GM19438 (cell line): ENCODE results near the gene ZHX3.

Source experiments
- ATAC-seq: cut with Tn5 transposase; IDR thresholded peaks from one replicate; pipeline ENCODE4 v1.9.1; 2021; ENCODE audit warnings: low read depth; ENCODE audit not compliant: unreplicated experiment

Gene ZHX3

DNA sequence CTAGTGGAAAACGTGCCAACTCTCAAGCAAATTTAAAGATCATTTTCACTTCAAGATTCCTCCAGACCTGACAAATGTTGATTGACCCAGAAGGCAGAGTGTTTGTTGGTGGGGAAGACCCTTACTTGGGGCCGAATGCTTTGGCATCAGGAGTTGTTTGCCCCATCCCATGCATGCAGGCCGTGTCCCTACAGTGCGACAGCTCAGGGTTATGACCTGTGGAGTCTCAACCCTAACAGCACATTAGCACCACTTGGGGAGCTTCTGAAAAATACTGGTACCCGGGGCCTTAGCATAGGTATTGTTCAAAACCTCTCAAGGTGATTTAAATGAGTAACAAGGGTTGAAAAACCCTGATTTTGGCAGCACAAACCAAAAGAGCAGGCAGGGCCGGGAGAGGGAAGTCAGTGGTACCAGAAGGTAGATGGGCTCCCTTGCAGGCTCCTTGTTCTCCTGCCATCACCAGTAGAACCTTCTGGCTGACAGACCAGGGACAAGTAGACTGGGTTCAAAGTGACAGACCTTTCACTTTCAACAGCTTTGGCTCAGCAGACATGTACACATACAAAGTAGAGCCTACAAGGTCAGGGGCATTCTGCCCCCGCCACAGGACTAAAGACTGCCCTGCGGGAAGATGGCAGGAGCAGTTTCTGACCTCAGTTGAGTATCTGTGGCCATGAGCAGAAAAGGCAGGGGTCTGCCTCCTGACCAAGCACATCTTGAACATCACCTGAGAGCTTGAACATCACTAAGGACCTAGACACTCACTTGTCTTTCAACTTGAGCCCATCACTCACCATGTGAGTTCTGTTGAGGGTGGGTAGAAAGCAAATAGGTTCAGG is 140.6 kb downstream of the ZHX3 start:
- ATAC-seq: no peak

- no peak for ATAC-seq
Observed at GRCh38 chr20:41175727-41176330, 141.7 kb downstream of the ZHX3 start.

GRCh38 chr20:41175201-41175651 is 142.3 kb downstream of the ZHX3 start:
- ATAC-seq: no peak

DNA sequence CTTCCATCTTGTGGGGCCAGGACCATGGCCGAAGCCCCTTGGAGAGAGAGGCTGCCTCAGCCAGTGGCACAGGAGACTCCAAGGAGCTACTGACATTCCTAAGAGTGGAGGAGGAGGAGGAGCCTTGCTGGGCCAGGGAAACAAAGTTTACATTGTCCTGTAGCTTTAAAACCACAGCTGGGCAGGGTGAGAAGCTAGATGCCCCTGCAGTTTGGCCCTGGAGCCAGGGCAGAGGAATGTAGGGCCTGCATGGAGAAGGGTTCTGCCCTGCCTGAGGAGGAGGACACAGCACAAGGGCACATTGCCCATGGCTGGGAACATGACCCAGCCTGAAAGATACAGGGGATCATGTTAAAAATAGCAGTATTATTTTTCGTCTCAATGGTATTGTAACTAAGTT is 142.7 kb downstream of the ZHX3 start:
- no peak for ATAC-seq

- ATAC-seq: no peak
Observed at GRCh38 chr20:41174373-41174772, 143.2 kb downstream of the ZHX3 start.

GRCh38 chr20:41173791-41174341 is 143.7 kb downstream of the ZHX3 start:
- no peak for ATAC-seq

GRCh38 chr20:41173161-41173721 is 144.3 kb downstream of the ZHX3 start:
- peak; percentile 77 for ATAC-seq

DNA sequence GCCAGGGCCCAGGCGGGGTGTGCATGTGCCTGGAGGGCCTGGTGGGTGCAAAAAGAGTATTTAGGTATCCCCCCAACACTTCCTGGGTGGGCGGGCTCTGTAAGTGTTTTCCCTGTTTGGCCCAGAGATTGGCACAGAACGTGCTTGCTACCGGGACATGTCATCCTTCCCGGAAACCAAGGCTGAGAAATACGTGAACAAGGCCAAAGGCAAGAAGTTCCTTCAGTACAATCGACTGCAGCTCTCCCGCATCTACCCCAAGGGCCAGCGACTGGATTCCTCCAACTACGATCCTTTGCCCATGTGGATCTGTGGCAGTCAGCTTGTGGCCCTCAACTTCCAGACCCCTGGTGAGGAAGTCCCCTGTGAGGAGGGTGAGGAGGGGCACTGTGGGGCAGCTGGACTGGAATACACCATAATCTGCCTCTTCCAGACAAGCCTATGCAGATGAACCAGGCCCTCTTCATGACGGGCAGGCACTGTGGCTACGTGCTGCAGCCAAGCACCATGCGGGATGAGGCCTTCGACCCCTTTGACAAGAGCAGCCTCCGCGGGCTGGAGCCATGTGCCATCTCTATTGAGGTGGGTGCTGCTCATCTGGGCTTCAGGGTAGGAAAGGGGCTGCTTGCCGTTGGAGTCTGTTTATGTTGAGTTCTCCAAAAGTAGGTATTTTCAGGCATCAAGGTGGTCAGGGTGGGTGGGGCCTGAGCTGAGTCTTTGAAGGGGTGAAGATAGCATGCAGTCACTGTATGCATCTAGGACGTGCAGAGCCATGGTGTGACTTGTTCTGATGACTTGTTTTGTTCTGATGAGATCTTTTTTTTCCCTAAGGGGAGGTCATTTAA is 145.0 kb downstream of the ZHX3 start:
- ATAC-seq: peak; percentile 28

- no peak for ATAC-seq
Observed at GRCh38 chr20:41171736-41172295, 145.7 kb downstream of the ZHX3 start.

GRCh38 chr20:41170386-41171105 is 147.0 kb downstream of the ZHX3 start:
- ATAC-seq: no peak

DNA sequence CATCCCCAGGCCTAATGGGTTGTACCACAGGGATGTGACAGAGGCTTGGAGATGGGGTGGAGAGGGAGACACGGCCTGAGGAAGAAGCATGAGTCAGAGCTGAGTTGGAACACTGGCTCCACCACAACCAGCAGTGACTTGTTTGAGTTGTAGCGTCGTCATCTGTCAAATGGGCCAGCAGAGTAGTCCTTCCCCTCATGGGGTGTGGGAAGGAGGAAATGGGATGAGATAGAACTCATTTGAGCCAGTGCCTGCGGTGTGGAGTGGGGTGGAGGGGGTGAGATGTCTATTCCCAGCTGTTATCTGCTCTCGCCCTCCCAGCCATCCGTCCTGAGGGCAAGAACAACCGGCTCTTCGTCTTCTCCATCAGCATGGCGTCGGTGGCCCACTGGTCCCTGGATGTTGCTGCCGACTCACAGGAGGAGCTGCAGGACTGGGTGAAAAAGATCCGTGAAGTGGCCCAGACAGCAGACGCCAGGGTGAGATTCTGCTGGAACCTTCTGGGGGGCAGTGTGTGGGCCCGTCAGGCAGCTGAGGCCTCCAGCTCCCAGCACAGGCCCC is 147.7 kb downstream of the ZHX3 start:
- no peak for ATAC-seq

- no peak for ATAC-seq
Observed at GRCh38 chr20:41169162-41169690, 148.3 kb downstream of the ZHX3 start.

DNA sequence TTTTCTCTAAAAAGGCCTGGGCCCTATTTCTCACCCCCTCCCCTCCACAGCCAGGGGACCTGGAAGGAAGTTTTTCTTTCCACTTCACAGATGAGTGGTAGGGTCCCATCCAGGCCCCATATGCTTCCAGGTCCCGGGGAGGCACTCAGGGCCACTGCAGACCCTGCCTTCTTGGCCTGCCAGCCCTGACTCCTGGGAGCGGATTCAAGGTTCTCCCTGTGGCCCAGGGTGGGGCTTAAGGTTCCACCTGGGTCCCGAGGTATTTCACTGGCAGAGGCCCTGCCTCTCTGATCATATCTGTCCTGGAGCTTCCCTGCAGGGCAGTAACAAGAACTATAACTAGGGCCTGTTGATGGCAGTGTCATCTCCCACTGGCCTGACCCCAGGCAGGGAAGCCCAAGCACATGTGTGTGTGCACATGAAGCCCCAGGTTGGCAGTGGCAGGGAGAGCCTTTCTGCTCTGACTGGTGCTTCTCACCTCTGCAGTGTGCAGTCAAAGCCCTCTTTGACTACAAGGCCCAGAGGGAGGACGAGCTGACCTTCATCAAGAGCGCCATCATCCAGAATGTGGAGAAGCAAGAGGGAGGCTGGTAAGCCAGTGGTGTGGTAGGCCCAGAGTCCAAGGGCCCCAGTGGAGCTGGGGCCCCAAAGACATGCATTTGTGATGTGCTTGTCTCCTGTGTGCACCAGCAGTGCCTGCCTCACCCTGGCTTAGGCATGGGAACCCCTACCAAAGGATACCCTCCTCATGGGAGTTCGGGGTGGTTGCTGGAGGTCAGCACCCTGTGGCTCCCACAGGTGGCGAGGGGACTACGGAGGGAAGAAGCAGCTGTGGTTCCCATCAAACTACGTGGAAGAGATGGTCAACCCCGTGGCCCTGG is 149.0 kb downstream of the ZHX3 start:
- no peak for ATAC-seq

DNA sequence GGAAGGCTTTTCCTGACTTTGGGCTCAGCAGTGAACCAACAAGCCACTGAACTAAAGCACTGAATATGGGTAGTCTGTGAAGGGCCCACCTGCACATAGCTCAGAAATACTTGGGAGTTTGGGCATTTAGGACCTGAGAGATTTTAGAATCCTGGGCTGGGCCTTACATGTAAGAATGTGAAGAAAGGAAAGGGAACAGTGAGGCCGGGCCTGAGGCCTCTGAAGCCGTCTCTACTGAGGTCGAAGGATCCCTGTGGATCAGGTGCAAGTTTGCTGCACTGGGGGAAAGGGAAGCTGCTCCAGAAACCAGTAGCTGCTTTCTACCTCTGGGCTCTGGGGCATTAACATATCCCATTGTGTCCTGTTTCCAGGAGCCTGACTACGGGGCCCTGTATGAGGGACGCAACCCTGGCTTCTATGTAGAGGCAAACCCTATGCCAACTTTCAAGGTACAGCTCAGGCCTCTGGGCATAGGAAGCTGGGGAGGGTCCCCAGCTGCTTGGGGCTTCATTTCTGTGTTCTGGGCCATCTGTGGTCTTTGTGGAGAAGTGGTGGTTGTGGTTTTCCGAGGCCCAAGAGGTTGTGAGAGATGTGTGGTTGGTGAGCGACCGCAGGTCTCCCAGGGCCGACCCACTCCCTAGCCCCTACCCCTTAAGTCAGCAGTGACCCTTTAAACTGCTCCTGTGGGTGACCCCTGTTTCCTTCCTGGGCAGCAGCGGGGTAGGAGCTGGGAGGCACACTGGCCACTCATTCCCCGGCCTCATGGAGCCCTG is 149.9 kb downstream of the ZHX3 start:
- peak; percentile 66 for ATAC-seq

DNA sequence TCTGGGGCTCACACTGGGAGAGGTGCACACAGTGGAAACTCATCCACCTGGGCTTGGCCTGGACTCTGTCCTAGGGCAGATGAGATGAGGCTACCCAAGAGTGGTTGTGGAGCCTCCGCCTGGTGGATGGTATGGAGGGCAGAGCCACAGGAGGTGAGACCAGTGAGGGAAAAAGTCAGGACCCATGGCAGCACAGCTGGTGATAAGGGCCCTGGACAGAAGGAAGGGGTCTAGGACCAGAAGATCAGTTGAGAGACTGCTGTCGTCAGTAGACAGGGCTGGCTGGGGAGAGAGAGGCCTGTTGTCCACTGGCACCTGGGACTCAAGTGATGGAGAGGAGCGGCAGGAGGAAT is 150.4 kb downstream of the ZHX3 start:
- ATAC-seq: no peak

DNA sequence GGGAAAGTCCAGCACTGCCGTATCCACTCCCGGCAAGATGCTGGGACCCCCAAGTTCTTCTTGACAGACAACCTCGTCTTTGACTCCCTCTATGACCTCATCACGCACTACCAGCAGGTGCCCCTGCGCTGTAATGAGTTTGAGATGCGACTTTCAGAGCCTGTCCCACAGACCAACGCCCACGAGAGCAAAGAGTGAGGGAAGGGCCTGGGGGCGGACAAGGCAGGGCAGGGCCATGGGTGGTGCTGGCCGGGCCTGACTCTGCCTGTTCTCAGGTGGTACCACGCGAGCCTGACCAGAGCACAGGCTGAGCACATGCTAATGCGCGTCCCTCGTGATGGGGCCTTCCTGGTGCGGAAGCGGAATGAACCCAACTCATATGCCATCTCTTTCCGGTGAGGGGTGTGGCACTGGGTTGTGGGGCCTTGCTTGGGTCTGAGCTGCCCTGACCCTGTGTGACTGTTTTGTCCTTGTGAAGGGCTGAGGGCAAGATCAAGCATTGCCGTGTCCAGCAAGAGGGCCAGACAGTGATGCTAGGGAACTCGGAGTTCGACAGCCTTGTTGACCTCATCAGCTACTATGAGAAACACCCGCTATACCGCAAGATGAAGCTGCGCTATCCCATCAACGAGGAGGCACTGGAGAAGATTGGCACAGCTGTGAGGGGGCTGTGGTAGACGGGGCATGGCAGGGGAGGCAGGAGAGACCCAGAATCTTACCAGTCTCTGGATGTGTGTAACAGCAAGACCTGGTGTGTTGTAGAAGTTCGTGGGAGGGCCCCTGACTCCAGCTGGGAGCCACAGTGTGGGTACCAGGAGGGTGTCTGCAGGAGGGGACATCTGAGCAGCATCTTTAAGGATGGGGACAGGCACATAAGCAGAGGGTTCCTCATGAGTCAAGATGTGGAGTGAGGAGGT is 151.1 kb downstream of the ZHX3 start:
- no peak for ATAC-seq
